ENCODE results near the gene TMPRSS11D.

DNA sequence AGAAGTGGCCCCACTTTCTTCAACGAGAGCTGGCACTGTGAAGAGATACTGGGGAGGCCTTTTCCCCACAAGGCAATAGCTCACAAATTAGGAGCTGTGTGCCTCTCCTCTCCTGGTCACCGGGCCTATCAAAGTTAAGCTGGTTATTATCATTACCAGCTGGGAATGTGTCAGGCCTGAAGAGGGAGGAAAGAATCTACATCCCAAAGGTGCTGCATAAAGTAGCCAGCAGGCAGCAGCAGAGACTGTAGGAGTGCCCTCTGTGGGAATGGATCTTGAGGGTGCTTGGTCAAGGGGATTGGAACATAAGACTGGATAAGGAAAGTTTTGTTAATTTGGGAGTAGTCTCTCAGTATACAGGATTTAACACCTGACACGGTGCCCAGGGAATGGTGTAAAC lies 9.1 kb upstream of the TMPRSS11D start:
- no peak for TF ChIP-seq POLR2AphosphoS5 (IDR thresholded peaks at IDR 0.05; ENCODE audit: low read depth, low read length)
- no peak for TF ChIP-seq POLR2A (IDR thresholded peaks at IDR 0.05; ENCODE audit: low read depth, low read length)
- no peak for TF ChIP-seq TAF1 (IDR thresholded peaks at IDR 0.05; ENCODE audit: borderline replicate concordance, low read depth, low read length)

Data from GM12892 (cell line).